OCI-LY1 (cell line): Measurements from ENCODE around the gene PLXNB3.

Source experiments
- CTCF ChIP-seq: fragments of 200-600 bp; sonication (generic), shearing (Covaris generic); IDR thresholded peaks from 2 replicates; pipeline ENCODE4 v1.5.1; 2017; ENCODE audit warnings: mild to moderate bottlenecking, antibody characterized with exemption, low read length, moderate library complexity, mixed read lengths
- EZH2 ChIP-seq: fragments of 200-600 bp; sonication (generic), shearing (Covaris generic); IDR thresholded peaks from 2 replicates; pipeline ENCODE4 v1.8.0; 2017; ENCODE audit warnings: borderline replicate concordance, mixed run types, mild to moderate bottlenecking, antibody characterized with exemption, low read length, moderate library complexity, mixed read lengths

GRCh38 chrX:153735274-153735673 is 28.8 kb upstream of the PLXNB3 start:
- TF ChIP-seq CTCF (no peak), EZH2 (no peak)
